Measurements from ENCODE around the gene PTPRN. TPM values are rescaled to one million over a fixed set of nuclear protein-coding genes. Genes with fewer than 3 reads are reported as not detected.
A peak's percentile ranks its signal among the peaks of the same experiment; 100 is the strongest.

The PTPRN gene
- total and polyA plus RNA-seq, 9 of the 15 experiments (the other 6 are each of a cell fraction or from before 2014, with no cell fraction given) = 0.15 to 2.4 (median 0.43) TPM; not detected in 1

- TF ChIP-seq EZH2 (IDR thresholded peaks at IDR 0.05; ENCODE audit: borderline replicate concordance, low read depth, low read length) = no peak
- TF ChIP-seq NEUROD1 (IDR thresholded peaks at IDR 0.05; ENCODE audit: borderline replicate concordance, low read depth, low read length, partially characterized antibody) = no peak
- no peak for TF ChIP-seq RBM14 (IDR thresholded peaks at IDR 0.05; ENCODE audit: borderline replicate concordance, insufficient read depth, low read depth, low read length)
- peak; percentile 14; the same call in 1 of the 2 replicates for TF ChIP-seq L3MBTL2 (IDR thresholded peaks at IDR 0.05)
- TF ChIP-seq SMAD4 (CRISPR knock-in tag; conservative IDR thresholded peaks at IDR 0.05) = no peak
- TF ChIP-seq ZNF431 (CRISPR knock-in tag; IDR thresholded peaks at IDR 0.05) = no peak
- no peak for TF ChIP-seq NCOA1 (IDR thresholded peaks at IDR 0.05; ENCODE audit: low read depth)
- TF ChIP-seq TAF15 (IDR thresholded peaks at IDR 0.05; ENCODE audit: low read depth, low read length) = no peak
- TF ChIP-seq SREBF1 (IDR thresholded peaks at IDR 0.05; ENCODE audit: borderline replicate concordance, low read depth, low read length) = no peak
- no peak for TF ChIP-seq HMG20A (CRISPR knock-in tag; conservative IDR thresholded peaks at IDR 0.05)
- TF ChIP-seq SRSF7 (optimal IDR thresholded peaks at IDR 0.05; ENCODE audit: low read depth, low read length) = no peak
- TF ChIP-seq HSF4 (CRISPR knock-in tag; IDR thresholded peaks at IDR 0.05; ENCODE audit: borderline replicate concordance) = no peak
- TF ChIP-seq ZNF24 (IDR thresholded peaks at IDR 0.05) = no peak
- no peak for TF ChIP-seq HNRNPLL (IDR thresholded peaks at IDR 0.05; ENCODE audit: low read depth, low read length, poor library complexity, severe bottlenecking)
- TF ChIP-seq ZNF445 (CRISPR knock-in tag; IDR thresholded peaks at IDR 0.05; ENCODE audit: low read depth) = no peak
- no peak for TF ChIP-seq SAP30 (IDR thresholded peaks at IDR 0.05; ENCODE audit: borderline replicate concordance, insufficient read depth, low read depth, low read length, poor library complexity, severe bottlenecking)
- no peak for TF ChIP-seq PRMT5 (CRISPR knock-in tag; IDR thresholded peaks at IDR 0.05)
- no peak for TF ChIP-seq CSDE1 (IDR thresholded peaks at IDR 0.05)
- TF ChIP-seq TAL1 (IDR thresholded peaks at IDR 0.05) = no peak
- TF ChIP-seq ETV6 (IDR thresholded peaks at IDR 0.05; ENCODE audit: borderline replicate concordance in 1 of 2, low read depth in 2 of 2, low read length in 1 of 2) = no peak
- TF ChIP-seq ETV6 (CRISPR knock-in tag; IDR thresholded peaks at IDR 0.05; ENCODE audit: borderline replicate concordance) = no peak
- peak; percentile 48; the same call in 1 of the 2 replicates for TF ChIP-seq GATA2 (CRISPR knock-in tag; IDR thresholded peaks at IDR 0.05)
- 0 out of 4 replicates have a peak, but pooled peaks of 1 of the 2 experiments have one; percentile 33 for TF ChIP-seq ZNF639 (CRISPR knock-in tag; conservative IDR thresholded peaks at IDR 0.05 in 1 of 2, IDR thresholded peaks at IDR 0.05 in 1 of 2)
- TF ChIP-seq ZNF699 (CRISPR knock-in tag; IDR thresholded peaks at IDR 0.05; ENCODE audit: insufficient replicate concordance) = no peak
- no peak for TF ChIP-seq ZNF282 (CRISPR knock-in tag; IDR thresholded peaks at IDR 0.05)
- TF ChIP-seq TCF3 (CRISPR knock-in tag; IDR thresholded peaks at IDR 0.05) = no peak
- 0 out of 2 replicates have a peak, but pooled peaks have one; percentile 63 for TF ChIP-seq ZNF644 (tag; IDR thresholded peaks at IDR 0.05; ENCODE audit: low read depth)
- TF ChIP-seq MAFG (tag; conservative IDR thresholded peaks at IDR 0.05) = no peak
- TF ChIP-seq CBX2 (IDR thresholded peaks at IDR 0.05; ENCODE audit: insufficient read depth, low read length, poor library complexity, severe bottlenecking) = no peak
- TF ChIP-seq ZC3H11A (IDR thresholded peaks at IDR 0.05; ENCODE audit: low read depth, low read length) = no peak
Measured at GRCh38 chr2:219287580-219288265, 21.5 kb downstream of the PTPRN start (continued).
